ENCODE data around the gene GSTM3. TPM values are rescaled to one million over a fixed set of nuclear protein-coding genes. Genes with fewer than 3 reads are reported as not detected.
"Not testable (repeated sequence)": the region's sequence is repeated elsewhere in the genome, so short reads cannot be mapped to it uniquely, and the experiment has no call there.

The GSTM3 gene
- total and polyA plus RNA-seq, 2 experiments from 2014 or later = 30.0 to 75.2 TPM

DNA sequence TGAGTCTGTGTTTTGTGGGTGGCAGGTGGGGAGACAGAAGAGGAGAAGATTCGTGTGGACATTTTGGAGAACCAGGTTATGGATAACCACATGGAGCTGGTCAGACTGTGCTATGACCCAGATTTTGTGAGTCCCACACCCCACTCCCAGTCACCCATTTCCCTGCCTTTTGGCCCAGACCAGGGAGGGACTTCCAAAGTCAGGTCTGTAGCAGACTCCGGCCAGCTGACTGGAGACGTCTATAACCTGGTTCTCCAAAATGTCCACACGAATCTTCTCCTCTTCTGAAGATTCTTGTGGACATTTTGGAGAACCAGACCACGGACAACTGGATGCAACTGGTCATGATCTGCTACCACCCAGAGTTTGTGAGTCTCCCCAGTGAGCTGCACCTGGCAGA is 27.2 kb downstream of the GSTM3 start:
- 88% methylated on average over 5 of the region's 5 CpGs for WGBS, 2 experiments (ENCODE audit: low coverage in 1 of 2, low lambda C conversion rate in 2 of 2, missing lambda C conversion rate in 2 of 2)
- H3K36me3 ChIP-seq (ENCODE audit: low read depth) = no peaks in the 10 kb centered on the region
- no peaks in the 10 kb centered on the region for H3K9me3 ChIP-seq (ENCODE audit: low read depth)
- no peaks in the 10 kb centered on the region for H3K27me3 ChIP-seq (replicated peaks; ENCODE audit: insufficient read depth)
- in situ Hi-C loops (cut with MboI) = no loop called here
- H3K27ac ChIP-seq = no peak overlapping the region
- H4K20me1 ChIP-seq (ENCODE audit: insufficient read depth) = no peaks in the 10 kb centered on the region
- H3K4me1 ChIP-seq (ENCODE audit: insufficient read depth) = peaks cover 1% of the 10 kb centered on the region
- no peak overlapping the region for H3K4me3 ChIP-seq
- H3K9ac ChIP-seq = no peak overlapping the region
- DNase-seq = no peak
- no peaks in the 10 kb centered on the region for H3K79me2 ChIP-seq (ENCODE audit: insufficient read depth)
- TF ChIP-seq EZH2 (IDR thresholded peaks at IDR 0.05; ENCODE audit: insufficient read depth, poor library complexity, severe bottlenecking) (no peak), EZH2phosphoT487 (IDR thresholded peaks at IDR 0.05; ENCODE audit: insufficient read depth, low read depth) (no peak)
- H3K4me2 ChIP-seq (ENCODE audit: unreplicated experiment) = no peak overlapping the region
- H3K9me2 ChIP-seq (ENCODE audit: insufficient read depth) = no peaks in the 10 kb centered on the region
- no peak overlapping the region for H2AFZ ChIP-seq
- H3F3A ChIP-seq (ENCODE audit: insufficient read depth) = peaks cover 5% of the 10 kb centered on the region

DNA sequence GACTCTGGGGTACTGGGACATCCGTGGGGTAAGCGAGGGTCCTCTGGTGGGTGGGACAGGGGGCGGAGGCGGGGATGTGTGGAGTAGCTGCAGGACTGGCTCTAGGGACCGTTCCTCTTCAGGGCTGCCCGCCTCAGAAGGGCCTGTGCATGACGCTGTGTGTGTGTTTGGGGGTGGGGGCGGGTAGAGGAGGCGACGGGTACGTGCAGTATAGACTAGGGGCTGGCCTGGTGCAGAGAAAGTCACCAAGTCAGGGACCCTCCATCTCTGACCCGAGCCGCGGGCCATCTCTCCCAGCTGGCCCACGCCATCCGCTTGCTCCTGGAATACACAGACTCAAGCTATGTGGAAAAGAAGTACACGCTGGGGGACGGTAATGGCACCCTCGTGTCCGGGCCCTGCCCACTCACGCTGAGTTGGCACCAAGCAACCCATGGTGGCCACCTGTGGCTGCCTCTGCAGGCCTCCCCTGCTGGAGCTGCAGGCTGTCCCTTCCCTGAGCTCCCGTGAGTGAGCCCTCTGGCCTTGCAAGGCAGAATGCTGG is 28.4 kb downstream of the GSTM3 start:
- no peaks in the 10 kb centered on the region for H3K36me3 ChIP-seq (ENCODE audit: low read depth)
- peak overlapping the region; percentile 60 for H3K9ac ChIP-seq
- TF ChIP-seq EZH2phosphoT487 (IDR thresholded peaks at IDR 0.05; ENCODE audit: insufficient read depth, low read depth) (no peak), EZH2 (IDR thresholded peaks at IDR 0.05; ENCODE audit: insufficient read depth, poor library complexity, severe bottlenecking) (no peak)
- DNase-seq = no peak
- H3K27me3 ChIP-seq (replicated peaks; ENCODE audit: insufficient read depth) = no peaks in the 10 kb centered on the region
- no peaks in the 10 kb centered on the region for H3K9me3 ChIP-seq (ENCODE audit: low read depth)
- H3K4me1 ChIP-seq (ENCODE audit: insufficient read depth) = no peaks in the 10 kb centered on the region
- H3K9me2 ChIP-seq (ENCODE audit: insufficient read depth) = no peaks in the 10 kb centered on the region
- H3K27ac ChIP-seq = no peak overlapping the region
- no peaks in the 10 kb centered on the region for H3F3A ChIP-seq (ENCODE audit: insufficient read depth)
- 12 to 13% methylated on average over 11 to 22 of the region's 22 CpGs for WGBS, 2 experiments (ENCODE audit: low coverage in 1 of 2, low lambda C conversion rate in 2 of 2, missing lambda C conversion rate in 2 of 2)
- H4K20me1 ChIP-seq (ENCODE audit: insufficient read depth) = no peaks in the 10 kb centered on the region
- H3K4me2 ChIP-seq (ENCODE audit: unreplicated experiment) = peak overlapping the region; percentile 78
- H2AFZ ChIP-seq = peak overlapping the region; percentile 86
- no peaks in the 10 kb centered on the region for H3K79me2 ChIP-seq (ENCODE audit: insufficient read depth)
- H3K4me3 ChIP-seq = peak overlapping the region; percentile 70
- in situ Hi-C loops (cut with MboI) = no loop called here

DNA sequence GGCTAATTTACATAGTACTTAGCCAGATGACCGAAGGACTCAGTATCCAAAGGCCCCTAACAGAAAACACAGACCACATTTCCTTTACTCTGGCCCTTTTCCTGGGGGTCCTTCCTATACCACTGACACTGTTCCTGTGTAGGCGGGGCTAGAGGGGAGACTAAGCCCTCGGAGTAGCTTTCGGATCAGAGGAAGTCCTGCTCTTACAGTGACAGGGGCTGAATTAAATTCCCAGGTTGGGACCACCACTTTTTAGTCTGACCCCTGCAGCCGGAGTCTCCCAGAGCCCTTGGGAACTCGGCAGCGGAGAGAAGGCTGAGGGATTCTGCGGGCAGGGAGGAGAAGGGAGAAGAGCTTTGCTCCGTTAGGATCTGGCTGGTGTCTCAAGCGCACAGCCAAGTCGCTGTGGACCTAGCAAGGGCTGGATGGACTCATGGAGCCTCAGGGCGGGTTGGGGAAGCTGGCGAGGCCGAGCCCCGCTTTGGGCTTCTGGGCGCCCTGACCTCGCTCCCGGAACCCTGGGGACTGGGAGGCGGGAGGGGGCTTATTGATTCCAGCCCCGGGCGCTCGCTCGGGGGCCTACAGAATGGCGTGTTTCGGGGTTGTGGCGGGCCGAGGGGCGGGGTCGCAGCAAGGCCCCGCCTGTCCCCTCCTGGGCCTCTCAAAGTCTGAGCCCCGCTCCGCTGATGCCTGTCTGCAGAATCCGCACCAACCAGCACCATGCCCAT is 29.1 kb downstream of the GSTM3 start, which contains the start of gene GSTM5:
Gene GSTM5, plus strand, starts transcription at position 659 of the 728 bp plus-strand sequence. Its CDS starts 62 bp downstream, at position 721.
- Histone ChIP-seq H3K4me3 (peak within 1 kb of the TSS; percentile 70), H3K9ac (peak within 1 kb of the TSS; percentile 60), H2AFZ (peak within 1 kb of the TSS; percentile 86), H3K4me2 (ENCODE audit: unreplicated experiment) (peak within 1 kb of the TSS; percentile 78)
- H3F3A ChIP-seq (ENCODE audit: insufficient read depth); H3K9me2 ChIP-seq (ENCODE audit: insufficient read depth); H3K79me2 ChIP-seq (ENCODE audit: insufficient read depth); H3K27me3 ChIP-seq (replicated peaks; ENCODE audit: insufficient read depth); H4K20me1 ChIP-seq (ENCODE audit: insufficient read depth); H3K36me3 ChIP-seq (ENCODE audit: low read depth); in situ Hi-C loops (cut with MboI); H3K27ac ChIP-seq; H3K4me1 ChIP-seq (ENCODE audit: insufficient read depth); H3K9me3 ChIP-seq (ENCODE audit: low read depth): not testable (repeated sequence)
- DNase-seq = peak; percentile 29
- 3 to 5% methylated on average over 29 to 32 of the region's 33 CpGs for WGBS, 2 experiments (ENCODE audit: low coverage in 1 of 2, low lambda C conversion rate in 2 of 2, missing lambda C conversion rate in 2 of 2)

DNA sequence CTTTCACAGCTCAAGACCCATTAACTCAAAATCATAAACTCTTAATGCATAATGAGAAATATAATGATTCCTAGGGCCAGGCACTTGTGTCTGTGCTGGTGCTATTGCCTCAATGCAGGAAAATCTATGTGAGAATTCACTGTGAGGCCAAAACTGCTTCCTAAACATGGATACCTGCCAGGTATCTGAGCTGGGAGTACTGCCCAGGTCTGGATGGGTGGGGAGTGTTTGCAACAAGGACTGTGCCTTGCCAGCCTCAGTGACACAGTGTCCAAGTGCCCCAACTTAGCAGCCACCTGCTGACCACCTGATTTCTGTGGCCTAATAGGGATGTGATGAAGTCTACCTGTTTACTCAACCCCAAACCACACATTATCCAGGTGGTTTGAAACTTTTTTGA is 31.0 kb downstream of the GSTM3 start:
- in situ Hi-C loops (cut with MboI) = not testable (repeated sequence)

DNA sequence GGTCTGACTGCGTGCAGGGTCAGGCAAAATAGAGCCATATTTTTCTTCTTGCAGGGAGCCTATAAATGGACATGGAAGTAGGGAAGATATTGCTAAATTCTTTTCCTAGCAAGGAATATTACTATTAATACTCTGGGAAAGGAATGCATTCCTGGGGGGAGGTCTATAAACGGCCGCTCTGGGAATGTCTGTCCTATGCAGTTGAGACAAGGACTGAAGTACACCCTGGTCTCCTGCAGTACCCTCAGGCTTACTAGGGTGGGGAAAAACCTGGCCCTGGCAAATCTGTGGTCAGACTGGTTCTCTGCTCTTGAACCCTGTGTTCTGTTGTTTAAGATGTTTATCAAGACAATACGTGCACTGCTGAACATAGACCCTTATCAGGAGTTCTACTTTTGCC is 31.9 kb downstream of the GSTM3 start:
- H3K79me2 ChIP-seq (ENCODE audit: insufficient read depth); H4K20me1 ChIP-seq (ENCODE audit: insufficient read depth); H3K27ac ChIP-seq; H3K4me3 ChIP-seq; H3F3A ChIP-seq (ENCODE audit: insufficient read depth); H2AFZ ChIP-seq; H3K27me3 ChIP-seq (replicated peaks; ENCODE audit: insufficient read depth); H3K9me2 ChIP-seq (ENCODE audit: insufficient read depth); H3K36me3 ChIP-seq (ENCODE audit: low read depth); H3K4me1 ChIP-seq (ENCODE audit: insufficient read depth); in situ Hi-C loops (cut with MboI); DNase-seq; H3K9me3 ChIP-seq (ENCODE audit: low read depth); H3K9ac ChIP-seq; H3K4me2 ChIP-seq (ENCODE audit: unreplicated experiment): not testable (repeated sequence)
- 96 to 99% methylated on average over 4 of the region's 4 CpGs for WGBS, 2 experiments (ENCODE audit: low coverage in 1 of 2, low lambda C conversion rate in 2 of 2, missing lambda C conversion rate in 2 of 2)

More for the DNA sequence above, 31.0 kb downstream of the GSTM3 start:
- H3K27me3 ChIP-seq (replicated peaks; ENCODE audit: insufficient read depth); H3K36me3 ChIP-seq (ENCODE audit: low read depth); H3K9me3 ChIP-seq (ENCODE audit: low read depth); H3K4me3 ChIP-seq; H3K79me2 ChIP-seq (ENCODE audit: insufficient read depth); H3K4me2 ChIP-seq (ENCODE audit: unreplicated experiment); H3K9me2 ChIP-seq (ENCODE audit: insufficient read depth); H3K9ac ChIP-seq; DNase-seq; H3K4me1 ChIP-seq (ENCODE audit: insufficient read depth); H4K20me1 ChIP-seq (ENCODE audit: insufficient read depth); H3K27ac ChIP-seq; H2AFZ ChIP-seq; H3F3A ChIP-seq (ENCODE audit: insufficient read depth): not testable (repeated sequence)
